Astrocyte of the spinal cord (primary cell): ENCODE measurements around the gene MZT2B.
"Not testable (repeated sequence)": the region's sequence is repeated elsewhere in the genome, so short reads cannot be mapped to it uniquely, and the experiment has no call there.

Experiments
- DNase-seq: peaks from one replicate; pipeline ENCODE4 v3.0.0; 2011; ENCODE audit warnings: low read depth, low spot score
- H3K4me3 ChIP-seq: 2 replicates; pipeline ENCODE4 v1.5.1; 2011; ENCODE audit warnings: low read depth, mild to moderate bottlenecking, low read length, moderate library complexity
- in situ Hi-C: cut with HindIII; loops from 2 replicates; pipeline ENCODE4 v1.10.0; 2017; ENCODE audit warnings: low sequenced_read_pairs
- TF ChIP-seq, protein P1 (sequence below): IDR thresholded peaks from 2 replicates; pipeline ENCODE4 v1.5.1; 2012; ENCODE audit warnings: low read depth, mild to moderate bottlenecking, low read length, inconsistent platforms

MZT2B gene

DNA sequence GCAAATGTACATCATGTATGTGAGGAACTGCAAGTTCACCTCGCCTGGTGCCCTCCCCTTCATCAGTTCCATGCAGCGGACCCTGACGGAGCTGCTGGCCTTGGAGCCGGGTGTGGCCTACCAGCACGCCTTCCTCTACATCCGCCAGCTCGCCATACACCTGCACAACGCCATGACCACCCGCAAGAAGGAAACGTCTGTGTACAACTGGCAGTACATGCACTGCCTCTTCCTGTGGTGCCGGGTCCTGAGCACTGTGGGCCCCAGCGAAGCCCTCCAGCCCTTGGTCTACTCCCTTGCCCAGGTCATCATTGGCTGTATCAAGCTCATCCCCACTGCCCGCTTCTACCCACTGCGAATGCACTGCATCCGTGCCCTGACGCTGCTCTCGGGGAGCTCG lies 48.3 kb downstream of the MZT2B start:
- DNase-seq, H3K4me3 ChIP-seq, in situ Hi-C loops: not testable (repeated sequence)

DNA sequence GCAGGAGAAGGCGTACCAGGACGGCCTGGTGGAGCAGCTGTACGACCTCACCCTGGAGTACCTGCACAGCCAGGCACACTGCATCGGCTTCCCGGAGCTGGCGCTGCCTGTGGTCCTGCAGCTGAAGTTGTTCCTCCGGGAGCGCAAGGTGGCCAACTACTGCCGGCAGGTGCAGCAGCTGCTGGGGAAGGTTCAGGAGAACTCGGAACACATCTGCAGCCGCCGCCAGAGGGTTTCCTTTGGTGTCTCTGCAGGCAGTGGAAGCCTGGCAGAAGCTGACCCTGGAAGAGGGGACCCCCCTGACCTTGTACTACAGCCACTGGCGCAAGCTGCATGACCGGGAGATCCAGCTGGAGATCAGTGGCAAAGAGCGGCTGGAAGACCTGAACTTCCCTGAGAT lies 48.8 kb downstream of the MZT2B start:
- in situ Hi-C loops, DNase-seq, H3K4me3 ChIP-seq: not testable (repeated sequence)

DNA sequence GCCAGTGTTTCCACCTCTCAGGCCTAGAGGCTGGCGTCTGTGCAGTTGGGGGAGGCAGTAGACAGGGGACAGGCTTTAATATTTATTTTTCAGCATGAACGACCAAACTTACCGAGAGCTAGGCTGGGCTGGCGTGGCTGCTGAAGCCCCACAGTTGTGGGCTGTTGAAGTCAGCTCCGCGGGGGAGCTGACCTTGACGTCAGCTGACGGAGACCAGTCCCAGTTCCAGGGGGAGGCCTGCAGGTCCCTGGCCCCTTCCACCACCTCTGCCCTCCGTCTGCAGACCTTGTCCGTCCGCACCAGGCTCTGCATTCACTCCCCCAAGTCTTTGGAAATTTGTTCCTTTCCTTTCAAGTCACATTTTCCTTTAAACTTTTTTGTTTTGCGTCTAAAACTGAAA lies 49.6 kb downstream of the MZT2B start:
- in situ Hi-C loops = no loop called here
- no peak overlapping the region for H3K4me3 ChIP-seq
- DNase-seq = no peak
- TF ChIP-seq, protein P1, sequence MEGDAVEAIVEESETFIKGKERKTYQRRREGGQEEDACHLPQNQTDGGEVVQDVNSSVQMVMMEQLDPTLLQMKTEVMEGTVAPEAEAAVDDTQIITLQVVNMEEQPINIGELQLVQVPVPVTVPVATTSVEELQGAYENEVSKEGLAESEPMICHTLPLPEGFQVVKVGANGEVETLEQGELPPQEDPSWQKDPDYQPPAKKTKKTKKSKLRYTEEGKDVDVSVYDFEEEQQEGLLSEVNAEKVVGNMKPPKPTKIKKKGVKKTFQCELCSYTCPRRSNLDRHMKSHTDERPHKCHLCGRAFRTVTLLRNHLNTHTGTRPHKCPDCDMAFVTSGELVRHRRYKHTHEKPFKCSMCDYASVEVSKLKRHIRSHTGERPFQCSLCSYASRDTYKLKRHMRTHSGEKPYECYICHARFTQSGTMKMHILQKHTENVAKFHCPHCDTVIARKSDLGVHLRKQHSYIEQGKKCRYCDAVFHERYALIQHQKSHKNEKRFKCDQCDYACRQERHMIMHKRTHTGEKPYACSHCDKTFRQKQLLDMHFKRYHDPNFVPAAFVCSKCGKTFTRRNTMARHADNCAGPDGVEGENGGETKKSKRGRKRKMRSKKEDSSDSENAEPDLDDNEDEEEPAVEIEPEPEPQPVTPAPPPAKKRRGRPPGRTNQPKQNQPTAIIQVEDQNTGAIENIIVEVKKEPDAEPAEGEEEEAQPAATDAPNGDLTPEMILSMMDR = no peak

DNA sequence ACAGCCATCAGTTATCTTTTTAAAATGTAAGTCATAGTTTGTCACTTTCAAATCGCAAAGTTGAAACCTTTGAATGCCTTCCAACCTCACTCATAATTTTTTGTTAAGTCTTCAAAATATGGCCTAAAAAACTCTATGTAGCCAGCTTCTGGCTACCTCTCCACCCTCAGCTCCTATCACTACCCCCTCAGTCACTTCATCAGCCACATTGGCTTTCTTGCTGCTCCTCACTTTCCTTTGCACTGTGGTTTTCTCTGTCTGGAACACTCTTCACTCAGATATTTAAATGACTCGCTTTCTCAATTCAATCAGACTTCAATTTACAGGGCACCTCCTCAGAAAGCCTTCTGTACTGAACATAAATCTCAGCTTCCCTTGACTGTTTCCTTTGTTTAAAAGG lies 51.0 kb downstream of the MZT2B start:
- H3K4me3 ChIP-seq, DNase-seq, in situ Hi-C loops: not testable (repeated sequence)

DNA sequence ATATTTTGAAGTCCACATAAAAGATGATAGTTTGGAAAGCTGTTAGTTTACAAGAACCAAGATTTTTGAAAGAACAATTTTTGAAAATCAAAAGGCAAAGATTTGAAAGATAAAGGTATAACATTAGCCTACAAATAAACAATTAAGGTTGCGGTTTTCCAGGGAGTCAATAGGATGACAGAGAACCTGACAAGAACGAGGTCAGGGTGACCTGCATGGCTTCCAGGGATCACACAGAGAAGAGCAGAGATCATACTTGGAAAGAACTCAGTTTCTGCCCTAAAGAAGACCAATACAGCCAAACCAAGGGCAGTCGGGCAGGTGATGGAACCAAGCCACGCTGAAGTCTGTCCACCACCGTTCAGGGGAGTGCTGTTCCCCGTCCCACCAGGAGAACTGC lies 57.5 kb downstream of the MZT2B start:
- not testable (repeated sequence) for DNase-seq

More for the DNA sequence above, 57.5 kb downstream of the MZT2B start:
- in situ Hi-C loops, H3K4me3 ChIP-seq: not testable (repeated sequence)
